ACHN (cell line): ENCODE measurements around the gene L3MBTL4.
A peak's percentile ranks its signal among the peaks of the same experiment; 100 is the strongest.

Source experiments
- DNase-seq: peaks from one replicate; pipeline ENCODE4 v3.0.0-alpha.2; 2015
- in situ Hi-C: cut with HindIII; loops from 2 replicates; pipeline ENCODE4 v1.10.0; 2017; ENCODE audit warnings: low sequenced_read_pairs, low pct_ligation_motif_present, low pct_unique_long_range_greater_than_20kb

The L3MBTL4 gene

DNA sequence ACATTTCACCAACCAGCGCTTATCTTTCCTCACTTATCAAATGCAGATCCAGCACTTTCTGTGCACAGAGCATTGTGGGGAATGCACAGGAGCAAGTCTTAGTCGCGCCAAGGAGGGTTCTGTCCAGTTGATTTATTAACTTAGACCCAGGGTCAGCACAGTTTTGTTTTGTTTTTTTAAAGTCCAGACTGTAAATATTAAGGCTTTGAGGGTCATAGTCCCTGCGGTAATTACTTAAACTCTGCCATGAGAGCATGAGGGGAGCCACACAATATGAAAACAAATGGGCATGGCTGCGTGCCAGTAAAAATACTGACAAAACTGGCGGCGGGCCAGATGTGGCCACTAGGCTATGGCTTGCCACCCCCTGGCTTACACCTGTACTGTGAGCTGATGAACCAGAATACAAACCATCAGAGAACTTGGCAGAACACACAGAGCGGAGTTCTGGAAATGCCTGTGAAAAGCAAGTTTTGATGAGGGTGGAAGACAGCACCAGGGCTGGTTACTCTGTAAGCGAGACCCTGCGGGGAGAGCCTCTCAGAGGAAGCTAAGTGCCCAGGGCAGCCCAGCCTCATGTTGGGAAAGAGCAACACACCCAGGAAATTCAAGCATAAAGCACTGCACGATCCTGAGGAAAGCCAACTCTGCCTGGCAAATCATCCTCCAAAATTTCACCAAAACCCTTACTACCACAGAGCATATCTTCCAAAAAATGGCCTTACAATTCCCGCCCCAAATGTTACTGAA, 43.6 kb downstream of the L3MBTL4 start:
- peak; percentile 42 for DNase-seq
- in situ Hi-C loops: no loop called here

- peak; percentile 8 for DNase-seq
Measured at GRCh38 chr18:6370410-6370809, 44.3 kb downstream of the L3MBTL4 start.

DNA sequence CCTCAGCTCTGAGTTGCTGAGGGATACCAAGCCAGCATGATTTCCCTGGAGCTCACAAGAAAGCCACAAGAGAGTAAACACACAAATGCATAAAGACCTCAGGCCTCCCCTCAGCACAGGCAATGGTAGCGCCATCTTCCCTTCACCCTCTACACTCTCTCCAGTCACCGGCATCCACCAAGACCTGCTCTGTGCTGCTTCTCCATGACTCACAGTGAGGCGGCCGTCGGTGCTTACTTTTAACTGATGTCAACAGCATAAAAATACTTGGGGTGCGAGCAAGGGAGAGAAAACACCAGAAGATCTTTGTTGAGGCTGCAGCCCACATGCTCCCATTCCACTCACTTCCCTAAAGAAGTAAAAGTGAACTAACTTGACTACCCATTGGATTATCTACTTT, 46.7 kb downstream of the L3MBTL4 start:
- in situ Hi-C loops: no loop called here
- no peak for DNase-seq

More at GRCh38 chr18:6370410-6370809, 44.3 kb downstream of the L3MBTL4 start:
- in situ Hi-C loops: no loop called here

DNA sequence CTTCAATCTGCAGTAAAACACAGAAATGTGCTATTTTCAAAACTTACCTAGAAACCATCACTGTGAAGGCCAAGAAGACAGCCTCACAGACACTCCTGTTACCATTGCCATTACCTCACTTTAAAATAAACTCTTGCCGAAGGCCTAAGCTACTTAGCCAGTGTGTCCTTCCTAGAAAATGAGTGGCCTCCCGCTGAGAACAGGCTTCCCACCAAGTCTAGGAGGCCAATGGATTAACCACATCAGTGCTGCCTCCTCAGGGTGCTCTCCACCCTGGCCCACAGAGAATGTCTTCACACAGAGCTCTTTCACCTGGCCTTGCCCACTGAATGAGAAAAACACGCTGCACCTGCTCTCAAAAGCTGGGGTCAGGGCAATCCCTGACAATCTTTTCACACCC, 47.5 kb downstream of the L3MBTL4 start:
- no peak for DNase-seq
- in situ Hi-C loops: no loop called here

DNA sequence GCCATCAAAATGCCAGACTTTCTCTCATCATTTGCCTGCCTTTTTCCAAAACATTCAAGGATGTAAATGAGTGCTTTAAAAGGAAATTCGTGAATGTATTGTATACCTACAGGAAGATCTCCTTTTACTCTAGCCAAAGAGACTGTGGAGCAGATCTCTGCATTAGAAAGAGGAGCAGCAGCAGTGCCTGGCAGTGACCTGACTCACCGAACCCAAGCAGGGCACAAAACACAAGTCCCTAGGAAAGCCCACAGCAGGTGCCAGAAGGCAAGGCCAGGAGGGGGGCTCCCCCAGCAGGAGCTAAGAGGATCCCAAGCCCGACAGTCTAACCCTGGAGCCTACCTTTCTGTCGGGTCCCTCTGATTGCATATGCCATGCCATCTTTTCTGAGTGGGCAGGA, 47.9 kb downstream of the L3MBTL4 start:
- in situ Hi-C loops: no loop called here
- no peak for DNase-seq

GRCh38 chr18:6365385-6365784, 49.3 kb downstream of the L3MBTL4 start:
- DNase-seq: no peak
- in situ Hi-C loops: no loop called here

GRCh38 chr18:6363216-6363615, 51.5 kb downstream of the L3MBTL4 start:
- DNase-seq: peak; percentile 11
- in situ Hi-C loops: no loop called here

GRCh38 chr18:6362559-6363129, 52.1 kb downstream of the L3MBTL4 start:
- in situ Hi-C loops: no loop called here
- DNase-seq: peak; percentile 73

GRCh38 chr18:6357668-6358067, 57.0 kb downstream of the L3MBTL4 start:
- DNase-seq: no peak
- in situ Hi-C loops: no loop called here

DNA sequence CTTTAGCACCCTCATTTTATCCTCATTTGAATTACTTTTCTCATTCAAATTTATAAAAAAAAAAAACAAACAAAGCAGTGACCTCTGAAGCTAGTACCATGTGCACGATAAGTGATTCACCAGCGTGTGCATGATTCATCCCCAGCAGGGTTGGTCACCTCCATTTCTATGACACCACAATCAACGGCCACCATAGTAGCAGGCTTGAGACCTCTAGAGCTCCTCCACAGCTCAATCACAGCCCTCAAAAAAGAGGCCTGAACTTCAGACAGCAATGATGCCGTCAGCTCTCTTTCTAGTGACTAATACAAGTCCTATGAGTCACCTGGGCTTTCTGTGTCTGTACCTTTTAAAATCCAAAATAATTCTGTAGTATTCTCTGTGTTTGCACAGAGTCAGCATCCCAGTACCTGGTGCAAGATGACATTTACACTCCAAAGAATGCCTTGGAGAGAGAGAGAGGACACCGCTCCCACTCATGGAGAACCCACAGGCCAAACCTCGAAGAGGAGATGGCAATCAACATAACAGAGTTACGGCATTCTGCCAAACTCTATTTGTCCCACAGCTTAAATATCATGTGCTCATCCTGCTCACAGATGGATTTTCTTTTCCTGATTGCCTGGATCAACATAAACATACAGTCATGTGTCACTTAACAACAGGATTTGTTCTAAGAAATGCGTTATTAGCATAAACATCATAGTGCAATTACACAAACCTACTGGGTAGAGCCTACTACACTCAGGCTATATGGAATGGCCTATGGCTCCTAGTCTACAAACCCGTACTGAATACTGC, 58.7 kb downstream of the L3MBTL4 start:
- DNase-seq: peak; percentile 71
- in situ Hi-C loops: no loop called here

- DNase-seq: no peak
- in situ Hi-C loops: no loop called here
Measured at GRCh38 chr18:6352275-6352674, 62.4 kb downstream of the L3MBTL4 start.

DNA sequence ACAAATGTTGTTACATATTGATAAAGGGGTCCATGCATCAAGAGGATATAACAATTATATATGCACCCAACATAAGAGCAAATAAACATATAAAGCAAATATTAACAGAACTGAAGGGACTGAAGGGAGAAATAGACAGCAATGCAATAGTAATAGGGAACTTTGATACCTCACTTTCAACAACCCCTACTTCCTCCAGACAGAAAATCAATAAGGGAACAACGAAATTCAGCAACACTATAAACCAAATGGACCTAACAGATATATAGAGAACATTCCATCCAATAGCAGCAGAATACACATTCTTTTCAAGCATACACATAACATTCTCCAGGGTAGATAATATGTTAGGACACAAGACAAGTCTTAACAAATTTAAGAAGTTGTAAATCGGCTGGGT, 71.7 kb downstream of the L3MBTL4 start:
- in situ Hi-C loops: no loop called here
- no peak for DNase-seq

- no peak for DNase-seq
- in situ Hi-C loops: no loop called here
Measured at GRCh38 chr18:6341709-6342108, 73.0 kb downstream of the L3MBTL4 start.

GRCh38 chr18:6341303-6341702, 73.4 kb downstream of the L3MBTL4 start:
- DNase-seq: no peak
- in situ Hi-C loops: no loop called here

DNA sequence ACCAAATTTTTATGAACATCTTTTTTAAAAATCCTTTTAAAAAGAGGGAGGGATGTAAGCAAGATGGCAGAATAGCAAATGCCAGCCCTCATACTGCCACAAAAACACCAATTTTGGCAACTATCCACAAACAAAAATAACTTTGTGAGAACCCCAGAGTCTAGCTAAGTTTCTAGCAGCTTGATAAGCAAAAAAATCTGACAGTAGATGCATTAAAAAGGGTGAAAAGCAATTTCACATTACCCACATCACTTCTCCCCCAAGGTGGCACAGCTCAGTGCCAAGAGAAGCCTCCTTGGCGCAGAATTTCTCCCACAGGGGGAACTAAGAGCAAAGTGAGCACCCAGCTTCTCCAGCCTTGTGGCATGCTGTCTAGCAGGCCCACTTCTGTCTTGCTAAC, 74.6 kb downstream of the L3MBTL4 start:
- no peak for DNase-seq
- in situ Hi-C loops: no loop called here

- DNase-seq: no peak
- in situ Hi-C loops: no loop called here
Measured at GRCh38 chr18:6336239-6336638, 78.5 kb downstream of the L3MBTL4 start.

GRCh38 chr18:6333981-6334380, 80.7 kb downstream of the L3MBTL4 start:
- in situ Hi-C loops: no loop called here
- DNase-seq: no peak

GRCh38 chr18:6331872-6332271, 82.8 kb downstream of the L3MBTL4 start:
- in situ Hi-C loops: no loop called here
- no peak for DNase-seq

DNA sequence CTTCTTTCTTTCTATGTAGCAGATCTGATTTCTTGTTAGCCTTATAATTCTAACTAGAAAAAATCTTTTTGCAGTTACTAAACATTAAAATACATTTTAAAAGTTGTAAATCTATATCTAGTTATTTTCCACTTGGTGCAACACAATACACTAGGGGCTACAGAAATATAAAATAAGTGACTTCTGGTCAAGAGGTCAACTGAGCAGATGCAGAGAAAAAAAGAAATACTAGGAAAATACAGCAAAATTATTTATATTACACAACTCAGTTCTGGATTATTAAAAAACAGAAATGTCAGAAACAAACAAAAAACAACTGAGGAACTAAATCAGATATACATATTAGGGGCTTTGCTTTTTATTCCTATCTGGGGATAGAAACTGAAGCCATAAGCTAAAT, 83.9 kb downstream of the L3MBTL4 start:
- in situ Hi-C loops: no loop called here
- DNase-seq: no peak

- no peak for DNase-seq
- in situ Hi-C loops: no loop called here
Measured at GRCh38 chr18:6328621-6329010, 86.1 kb downstream of the L3MBTL4 start.
